Epithelial cell of umbilical artery (primary cell): ENCODE measurements around the gene PCDHGA9. TPM values are rescaled to one million over a fixed set of nuclear protein-coding genes. Genes with fewer than 3 reads are reported as not detected.

Experiments
- total RNA-seq: library from RNA; depleted of rRNA; stranded (reverse); fragments of >200 nt; gene quantifications from 2 replicates; pipeline ENCODE4 v1.2.3, GENCODE V29; 2014

The PCDHGA9 gene
- total RNA-seq, result 0.76 and 0.97 TPM in 2 replicates

DNA sequence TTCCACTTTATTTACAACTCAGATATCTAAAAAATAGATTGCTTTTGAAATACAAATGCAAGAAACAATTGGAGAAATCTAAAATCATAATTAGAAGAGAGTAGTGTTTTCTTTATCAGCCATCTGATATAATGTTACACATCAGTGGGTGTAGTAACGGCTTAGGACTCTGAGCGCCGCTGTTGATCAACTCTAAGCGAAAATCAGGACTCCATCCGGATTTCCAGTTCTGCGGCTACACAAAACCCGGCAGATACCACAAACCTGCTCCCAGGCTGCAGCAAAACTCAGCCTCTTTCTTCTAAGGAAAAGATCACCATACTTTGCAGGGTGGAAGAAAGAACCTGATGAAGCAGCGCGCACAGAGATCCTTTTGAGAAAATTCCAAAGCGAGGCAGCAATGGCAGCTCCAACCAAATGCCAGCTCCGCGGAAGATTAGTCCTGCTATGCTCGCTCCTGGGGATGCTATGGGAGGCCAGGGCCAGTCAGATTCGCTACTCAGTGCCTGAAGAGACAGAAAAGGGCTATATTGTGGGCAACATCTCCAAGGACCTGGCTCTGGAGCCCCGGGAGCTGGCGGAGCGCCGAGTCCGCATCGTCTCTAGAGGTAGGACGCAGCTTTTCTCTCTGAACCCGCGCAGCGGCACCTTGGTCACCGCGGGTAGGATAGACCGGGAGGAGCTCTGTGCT is at the start of gene PCDHGA9:
TSS of gene PCDHGA9 (plus strand) at position 226 of the 691 bp plus-strand sequence. CDS start at position 401, 175 bp downstream.

DNA sequence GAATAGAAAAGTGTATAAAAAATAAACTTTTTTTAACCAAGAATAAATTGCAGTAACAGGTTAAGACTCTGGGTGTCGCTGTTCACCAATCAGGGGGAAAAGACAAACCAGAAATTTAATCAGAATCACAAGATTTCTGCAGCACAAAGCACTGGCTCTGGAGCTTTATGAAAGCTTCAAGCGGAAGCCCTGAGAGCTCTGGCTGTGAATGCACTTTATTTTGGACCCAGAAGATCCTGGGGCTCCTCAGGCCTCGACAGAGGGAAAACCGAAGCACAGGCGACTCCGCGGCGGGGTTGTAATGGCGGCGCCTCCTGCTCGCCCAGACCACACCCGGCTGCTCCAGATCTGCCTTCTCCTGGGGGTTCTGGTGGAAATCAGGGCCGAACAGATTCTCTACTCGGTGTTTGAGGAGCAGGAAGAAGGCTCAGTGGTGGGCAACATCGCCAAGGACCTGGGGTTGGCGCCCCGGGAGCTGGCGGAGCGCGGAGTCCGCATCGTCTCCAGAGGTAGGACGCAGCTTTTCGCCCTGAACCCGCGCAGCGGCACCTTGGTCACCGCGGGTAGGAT is 47.6 kb upstream of the PCDHGA9 start, which contains the start of gene PCDHGA4:
TSS of gene PCDHGA4 (plus strand) at position 122 of the 570 bp plus-strand sequence. CDS start at position 209, 87 bp downstream.

DNA sequence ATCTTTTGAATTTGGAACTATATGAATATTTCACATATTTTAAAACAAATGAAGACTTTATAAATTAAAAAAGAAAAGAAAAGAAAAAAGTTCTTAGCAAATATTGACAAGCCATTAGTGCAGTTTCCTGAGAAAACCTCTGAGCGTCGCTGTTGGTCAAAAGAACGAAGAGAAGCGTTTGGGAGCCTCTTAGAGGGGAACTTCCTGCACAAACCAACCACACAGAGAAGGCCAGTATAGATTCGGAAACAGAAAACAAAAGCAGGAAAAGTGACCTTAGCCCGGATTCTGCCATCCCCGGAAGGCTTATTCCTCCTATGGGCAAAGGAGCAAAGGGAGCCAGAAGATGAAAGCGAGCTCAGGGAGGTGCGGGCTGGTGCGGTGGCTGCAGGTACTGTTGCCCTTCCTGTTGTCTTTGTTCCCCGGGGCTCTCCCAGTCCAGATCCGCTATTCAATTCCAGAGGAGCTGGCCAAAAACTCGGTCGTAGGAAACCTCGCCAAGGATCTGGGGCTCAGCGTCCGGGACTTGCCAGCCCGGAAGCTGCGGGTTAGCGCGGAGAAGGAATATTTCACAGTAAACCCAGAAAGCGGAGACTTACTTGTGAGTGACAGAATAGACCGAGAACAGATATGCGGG is 42.7 kb upstream of the PCDHGA9 start, which contains the start of gene PCDHGB2:
TSS of gene PCDHGB2 (plus strand) at position 205 of the 637 bp plus-strand sequence. CDS start at position 347, 142 bp downstream.

DNA sequence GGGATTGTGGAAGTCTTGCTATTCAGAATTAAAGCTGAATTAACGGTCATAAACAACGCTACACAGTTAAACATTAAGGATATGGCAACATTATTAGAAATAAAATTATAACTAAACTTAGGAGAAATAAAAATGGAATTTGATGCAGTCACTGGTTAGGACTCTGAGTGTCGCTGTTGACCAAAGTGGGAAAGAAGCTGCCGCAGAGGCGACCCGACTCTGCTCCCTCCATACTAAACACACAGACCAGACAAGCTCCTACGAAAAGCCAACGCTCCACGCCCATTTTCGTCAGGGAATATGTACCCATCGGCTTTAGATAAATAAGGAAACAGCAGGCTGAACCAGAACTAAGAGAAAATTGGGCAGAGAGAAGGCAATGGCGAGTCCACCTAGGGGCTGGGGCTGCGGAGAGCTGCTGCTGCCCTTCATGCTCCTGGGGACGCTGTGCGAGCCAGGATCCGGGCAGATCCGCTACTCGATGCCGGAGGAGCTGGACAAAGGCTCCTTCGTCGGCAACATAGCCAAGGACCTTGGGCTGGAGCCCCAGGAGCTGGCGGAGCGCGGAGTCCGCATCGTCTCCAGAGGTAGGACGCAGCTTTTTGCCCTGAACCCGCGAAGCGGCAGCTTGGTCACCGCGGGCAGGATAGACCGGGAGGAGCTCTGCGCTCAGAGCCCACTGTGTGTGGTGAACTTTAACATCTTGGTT is 38.5 kb upstream of the PCDHGA9 start, which contains the start of gene PCDHGA5:
TSS of gene PCDHGA5 (plus strand) at position 211 of the 709 bp plus-strand sequence. CDS start at position 380, 169 bp downstream.

DNA sequence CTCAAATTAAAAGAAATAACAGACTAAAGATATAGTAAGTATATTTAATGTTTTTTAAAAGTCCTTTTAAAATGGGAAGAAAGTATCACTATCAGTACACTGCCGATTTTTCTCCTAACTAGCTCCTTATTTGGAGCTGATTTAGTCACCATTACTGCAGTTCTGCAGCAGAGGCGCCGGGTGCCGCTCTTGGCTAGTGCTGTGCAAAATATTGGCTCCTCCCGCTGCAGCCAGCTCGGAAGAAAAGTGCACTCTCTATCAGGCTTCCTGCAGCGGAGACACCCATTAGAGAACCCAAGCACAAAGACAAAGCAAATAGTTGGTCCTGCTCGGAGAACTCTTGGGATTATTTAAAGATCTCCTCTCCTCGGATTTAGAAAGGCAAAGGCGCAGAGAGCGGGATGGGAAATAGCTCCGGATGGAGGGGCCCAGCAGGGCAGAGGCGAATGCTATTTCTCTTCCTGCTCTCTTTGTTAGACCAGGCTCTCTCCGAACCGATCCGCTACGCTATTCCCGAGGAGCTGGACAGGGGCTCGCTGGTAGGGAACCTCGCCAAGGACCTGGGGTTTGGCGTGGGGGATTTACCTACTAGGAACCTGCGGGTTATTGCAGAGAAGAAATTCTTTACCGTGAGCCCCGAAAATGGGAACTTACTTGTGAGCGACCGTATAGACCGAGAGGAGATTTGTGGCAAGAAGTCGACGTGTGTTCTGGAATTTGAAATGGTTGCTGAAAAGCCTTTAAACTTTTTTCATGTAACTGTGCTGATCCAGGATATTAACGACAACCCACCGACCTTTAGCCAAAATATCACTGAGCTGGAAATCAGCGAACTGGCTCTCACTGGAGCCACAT is 32.4 kb upstream of the PCDHGA9 start, which contains the start of gene PCDHGB3:
TSS of gene PCDHGB3 (plus strand) at position 249 of the 855 bp plus-strand sequence. CDS start at position 402, 153 bp downstream.

DNA sequence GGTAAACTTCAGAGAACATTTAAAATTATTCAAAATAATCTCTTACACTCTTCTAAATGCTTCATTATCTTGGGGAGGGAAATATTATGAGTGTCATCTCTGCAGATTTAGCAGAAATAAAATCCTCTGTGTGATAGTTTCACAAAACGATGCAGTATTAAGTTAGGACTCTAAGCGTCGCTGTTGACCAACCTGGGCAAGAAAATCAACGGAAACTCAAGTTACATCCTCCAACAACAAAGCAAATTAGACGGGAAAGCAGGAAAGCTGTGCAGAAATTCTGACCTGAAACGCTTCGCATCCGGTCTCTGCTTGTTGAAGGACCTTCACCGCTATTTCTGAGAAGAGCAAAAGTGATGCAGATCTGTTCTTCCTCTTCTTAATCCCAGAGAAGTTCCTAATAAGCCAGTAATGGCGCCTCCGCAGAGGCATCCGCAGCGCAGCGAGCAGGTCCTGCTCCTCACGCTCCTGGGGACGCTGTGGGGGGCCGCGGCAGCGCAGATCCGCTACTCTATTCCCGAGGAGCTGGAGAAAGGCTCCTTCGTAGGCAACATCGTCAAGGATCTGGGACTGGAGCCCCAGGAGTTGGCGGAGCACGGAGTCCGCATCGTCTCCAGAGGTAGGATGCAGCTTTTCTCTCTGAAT is 28.8 kb upstream of the PCDHGA9 start, which contains the start of gene PCDHGA6:
TSS of gene PCDHGA6 (plus strand) at position 219 of the 645 bp plus-strand sequence. CDS start at position 412, 193 bp downstream.

DNA sequence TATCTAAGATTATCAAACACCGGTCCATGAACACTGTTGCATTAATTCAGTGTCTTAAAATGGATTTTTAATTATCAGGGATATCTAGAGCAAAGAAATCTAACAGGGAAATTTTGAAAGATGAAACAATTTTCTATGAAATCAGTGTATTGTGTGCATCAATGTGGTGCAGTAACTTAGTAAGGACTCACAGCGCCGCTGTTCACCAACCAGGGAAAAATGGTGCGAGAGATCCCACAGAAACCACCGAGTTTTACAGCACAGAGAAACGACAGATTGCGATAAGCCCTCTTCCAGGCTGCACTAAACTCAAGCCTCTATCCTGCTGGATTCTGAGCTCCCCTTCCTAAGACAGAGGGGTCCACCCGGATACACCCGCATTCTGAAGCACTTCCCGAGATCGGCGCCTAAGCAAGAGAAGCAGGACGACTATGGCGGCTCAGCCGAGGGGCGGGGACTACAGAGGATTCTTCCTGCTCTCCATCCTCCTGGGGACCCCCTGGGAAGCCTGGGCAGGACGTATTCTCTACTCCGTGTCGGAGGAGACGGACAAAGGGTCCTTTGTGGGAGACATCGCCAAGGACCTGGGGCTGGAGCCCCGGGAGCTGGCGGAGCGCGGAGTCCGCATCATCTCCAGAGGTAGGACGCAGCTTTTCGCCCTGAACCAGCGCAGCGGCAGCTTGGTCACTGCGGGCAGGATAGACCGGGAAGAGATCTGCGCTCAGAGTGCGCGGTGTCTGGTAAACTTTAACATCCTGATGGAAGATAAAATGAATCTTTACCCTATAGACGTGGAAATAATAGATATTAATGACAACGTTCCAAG is 19.9 kb upstream of the PCDHGA9 start, which contains the start of gene PCDHGA7:
TSS of gene PCDHGA7 (plus strand) at position 274 of the 826 bp plus-strand sequence. CDS start at position 432, 158 bp downstream.

DNA sequence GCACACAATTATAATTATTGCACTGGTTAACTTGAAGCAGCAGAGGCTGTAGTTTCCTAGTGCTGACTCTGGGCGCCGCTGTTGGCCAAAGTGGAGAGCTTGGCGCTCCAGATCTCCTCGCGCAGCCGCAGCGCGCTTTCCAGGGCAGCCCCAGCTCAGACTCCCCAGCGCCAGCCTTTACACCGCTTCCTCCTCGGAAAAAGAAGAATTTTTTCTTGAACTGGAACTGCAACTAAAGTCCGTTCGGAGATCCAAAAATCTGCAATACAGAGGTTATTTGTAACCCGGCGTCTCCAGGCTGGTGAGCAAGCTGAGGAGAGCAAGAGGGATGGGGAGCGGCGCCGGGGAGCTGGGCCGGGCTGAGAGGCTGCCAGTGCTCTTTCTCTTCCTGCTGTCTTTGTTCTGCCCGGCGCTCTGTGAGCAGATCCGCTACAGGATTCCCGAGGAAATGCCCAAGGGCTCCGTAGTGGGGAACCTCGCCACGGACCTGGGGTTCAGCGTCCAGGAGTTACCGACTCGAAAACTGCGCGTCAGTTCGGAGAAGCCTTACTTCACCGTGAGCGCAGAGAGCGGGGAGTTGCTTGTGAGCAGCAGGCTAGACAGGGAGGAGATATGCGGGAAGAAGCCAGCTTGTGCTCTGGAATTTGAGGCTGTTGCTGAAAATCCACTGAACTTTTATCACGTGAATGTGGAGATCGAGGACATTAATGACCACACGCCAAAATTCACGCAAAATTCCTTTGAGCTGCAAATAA is 14.8 kb upstream of the PCDHGA9 start, which contains the start of gene PCDHGB4:
TSS of gene PCDHGB4 (plus strand) at position 142 of the 755 bp plus-strand sequence. CDS start at position 329, 187 bp downstream.

DNA sequence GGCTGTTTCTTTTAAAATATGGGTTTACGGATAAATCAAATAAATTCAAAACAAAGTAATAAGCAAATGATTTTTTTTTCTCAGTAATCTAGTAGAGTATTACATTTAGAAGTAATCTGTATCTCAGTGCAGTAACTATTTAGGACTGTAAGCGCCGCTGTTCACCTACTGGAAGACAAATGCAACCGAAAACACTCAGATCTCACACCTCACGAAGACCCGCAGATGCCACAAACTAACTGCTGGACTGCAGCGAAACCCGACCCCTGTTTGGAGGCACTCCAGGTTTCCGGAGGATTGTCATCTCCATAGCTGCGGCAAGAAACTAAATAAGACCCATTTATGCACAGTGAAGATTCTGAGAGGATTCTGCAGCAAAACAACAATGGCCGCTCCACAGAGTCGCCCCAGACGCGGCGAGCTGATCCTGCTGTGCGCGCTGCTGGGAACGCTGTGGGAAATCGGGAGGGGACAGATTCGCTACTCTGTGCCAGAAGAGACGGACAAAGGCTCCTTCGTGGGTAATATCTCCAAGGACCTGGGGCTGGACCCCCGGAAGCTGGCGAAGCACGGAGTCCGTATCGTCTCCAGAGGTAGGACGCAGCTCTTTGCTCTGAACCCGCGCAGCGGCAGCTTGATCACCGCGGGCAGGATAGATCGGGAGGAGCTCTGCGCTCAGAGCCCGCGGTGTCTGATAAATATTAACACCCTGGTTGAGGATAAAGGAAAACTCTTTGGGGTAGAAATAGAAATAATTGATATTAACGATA is 10.0 kb upstream of the PCDHGA9 start, which contains the start of gene PCDHGA8:
TSS of gene PCDHGA8 (plus strand) at position 205 of the 770 bp plus-strand sequence. CDS start at position 386, 181 bp downstream.

DNA sequence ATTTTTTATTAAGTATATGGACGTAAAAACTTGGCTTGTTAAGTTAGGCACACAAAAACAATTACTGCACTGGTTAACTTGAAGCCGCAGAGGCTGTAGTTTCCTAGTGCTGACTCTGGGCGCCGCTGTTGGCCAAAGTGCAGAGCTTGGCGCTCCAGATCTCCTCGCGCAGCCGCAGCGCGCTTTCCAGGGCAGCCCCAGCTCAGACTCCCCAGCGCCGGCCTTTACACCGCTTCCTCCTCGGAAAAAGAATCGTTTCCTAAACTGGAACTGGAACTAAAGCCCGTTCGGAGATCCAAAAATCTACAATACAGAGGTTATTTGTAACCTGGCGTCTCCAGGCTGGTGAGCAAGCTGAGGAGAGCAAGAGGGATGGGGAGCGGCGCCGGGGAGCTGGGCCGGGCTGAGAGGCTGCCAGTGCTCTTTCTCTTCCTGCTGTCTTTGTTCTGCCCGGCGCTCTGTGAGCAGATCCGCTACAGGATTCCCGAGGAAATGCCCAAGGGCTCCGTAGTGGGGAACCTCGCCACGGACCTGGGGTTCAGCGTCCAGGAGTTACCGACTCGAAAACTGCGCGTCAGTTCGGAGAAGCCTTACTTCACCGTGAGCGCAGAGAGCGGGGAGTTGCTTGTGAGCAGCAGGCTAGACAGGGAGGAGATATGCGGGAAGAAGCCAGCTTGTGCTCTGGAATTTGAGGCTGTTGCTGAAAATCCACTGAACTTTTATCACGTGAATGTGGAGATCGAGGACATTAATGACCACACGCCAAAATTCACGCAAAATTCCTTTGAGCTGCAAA is 4.6 kb upstream of the PCDHGA9 start, which contains the start of gene PCDHGB5:
TSS of gene PCDHGB5 (plus strand) at position 192 of the 796 bp plus-strand sequence. CDS start at position 373, 181 bp downstream.

DNA sequence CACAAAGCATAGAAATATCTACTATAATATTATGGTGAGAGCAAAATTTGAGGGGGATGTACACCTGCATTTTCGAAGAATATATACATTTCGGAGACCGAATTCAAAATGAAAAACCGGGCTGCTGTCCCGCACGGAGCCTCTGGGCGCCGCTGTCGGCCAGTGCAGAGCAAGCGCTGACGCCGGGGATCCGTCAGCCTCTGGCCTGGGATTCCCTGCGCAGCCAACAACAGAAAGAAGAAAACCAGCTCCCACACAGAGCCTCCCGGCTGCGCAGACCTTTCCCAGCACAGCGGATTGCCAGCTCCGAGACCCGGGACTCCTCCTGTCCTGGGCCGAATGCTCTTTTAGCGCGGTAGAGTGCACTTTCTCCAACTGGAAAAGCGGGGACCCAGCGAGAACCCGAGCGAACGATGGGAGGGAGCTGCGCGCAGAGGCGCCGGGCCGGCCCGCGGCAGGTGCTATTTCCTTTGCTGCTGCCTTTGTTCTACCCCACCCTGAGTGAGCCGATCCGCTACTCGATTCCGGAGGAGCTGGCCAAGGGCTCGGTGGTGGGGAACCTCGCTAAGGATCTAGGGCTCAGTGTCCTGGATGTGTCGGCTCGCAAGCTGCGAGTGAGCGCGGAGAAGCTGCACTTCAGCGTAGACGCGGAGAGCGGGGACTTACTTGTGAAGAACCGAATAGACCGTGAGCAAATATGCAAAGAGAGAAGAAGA is 5.4 kb downstream of the PCDHGA9 start, which contains the start of gene PCDHGB6:
TSS of gene PCDHGB6 (plus strand) at position 232 of the 716 bp plus-strand sequence. CDS start at position 414, 182 bp downstream.

DNA sequence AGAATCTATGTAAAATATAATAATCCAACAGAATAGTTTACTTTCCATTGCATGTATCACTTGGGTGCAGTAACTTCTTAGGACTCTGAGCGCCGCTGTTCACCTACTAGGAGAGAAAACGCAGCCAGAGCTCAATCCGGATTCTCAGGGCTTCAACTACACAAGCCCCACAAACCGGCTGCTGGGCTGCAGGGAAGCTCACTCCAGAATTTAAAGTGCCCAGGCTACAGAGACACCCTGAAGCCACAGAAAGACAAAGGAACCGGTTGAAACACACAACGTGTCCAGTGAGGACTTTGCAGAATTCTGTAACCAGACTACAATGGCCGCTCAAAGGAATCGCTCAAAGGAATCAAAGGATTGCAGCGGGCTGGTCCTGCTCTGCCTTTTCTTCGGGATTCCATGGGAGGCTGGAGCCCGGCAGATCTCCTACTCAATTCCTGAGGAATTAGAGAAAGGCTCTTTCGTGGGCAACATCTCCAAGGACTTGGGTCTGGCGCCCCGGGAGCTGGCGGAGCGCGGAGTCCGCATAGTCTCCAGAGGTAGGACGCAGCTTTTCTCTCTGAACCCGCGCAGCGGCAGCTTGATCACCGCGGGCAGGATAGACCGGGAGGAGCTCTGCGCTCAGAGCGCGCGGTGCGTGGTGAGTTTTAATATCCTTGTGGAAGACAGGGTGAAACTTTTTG is 10.4 kb downstream of the PCDHGA9 start, which contains the start of gene PCDHGA10:
TSS of gene PCDHGA10 (plus strand) at position 134 of the 686 bp plus-strand sequence. CDS start at position 323, 189 bp downstream.

DNA sequence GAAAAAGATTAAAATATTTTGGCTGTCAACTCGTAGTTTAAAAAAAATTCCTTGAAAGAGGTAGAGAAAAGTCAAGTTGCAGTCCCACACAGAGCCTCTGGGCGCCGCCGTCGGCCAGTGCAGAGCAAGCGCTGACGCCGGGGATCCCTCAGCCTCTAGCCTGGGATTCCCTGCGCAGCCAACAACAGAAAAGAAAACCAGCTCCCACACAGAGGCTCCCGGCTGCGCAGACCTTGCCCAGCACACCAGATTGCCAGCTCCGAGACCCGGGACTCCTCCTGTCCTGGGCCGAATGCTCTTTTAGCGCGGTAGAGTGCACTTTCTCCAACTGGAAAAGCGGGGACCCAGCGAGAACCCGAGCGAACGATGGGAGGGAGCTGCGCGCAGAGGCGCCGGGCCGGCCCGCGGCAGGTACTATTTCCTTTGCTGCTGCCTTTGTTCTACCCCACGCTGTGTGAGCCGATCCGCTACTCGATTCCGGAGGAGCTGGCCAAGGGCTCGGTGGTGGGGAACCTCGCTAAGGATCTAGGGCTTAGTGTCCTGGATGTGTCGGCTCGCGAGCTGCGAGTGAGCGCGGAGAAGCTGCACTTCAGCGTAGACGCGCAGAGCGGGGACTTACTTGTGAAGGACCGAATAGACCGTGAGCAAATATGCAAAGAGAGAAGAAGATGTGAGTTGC is 15.1 kb downstream of the PCDHGA9 start, which contains the start of gene PCDHGB7:
TSS of gene PCDHGB7 (plus strand) at position 184 of the 679 bp plus-strand sequence. CDS start at position 367, 183 bp downstream.

DNA sequence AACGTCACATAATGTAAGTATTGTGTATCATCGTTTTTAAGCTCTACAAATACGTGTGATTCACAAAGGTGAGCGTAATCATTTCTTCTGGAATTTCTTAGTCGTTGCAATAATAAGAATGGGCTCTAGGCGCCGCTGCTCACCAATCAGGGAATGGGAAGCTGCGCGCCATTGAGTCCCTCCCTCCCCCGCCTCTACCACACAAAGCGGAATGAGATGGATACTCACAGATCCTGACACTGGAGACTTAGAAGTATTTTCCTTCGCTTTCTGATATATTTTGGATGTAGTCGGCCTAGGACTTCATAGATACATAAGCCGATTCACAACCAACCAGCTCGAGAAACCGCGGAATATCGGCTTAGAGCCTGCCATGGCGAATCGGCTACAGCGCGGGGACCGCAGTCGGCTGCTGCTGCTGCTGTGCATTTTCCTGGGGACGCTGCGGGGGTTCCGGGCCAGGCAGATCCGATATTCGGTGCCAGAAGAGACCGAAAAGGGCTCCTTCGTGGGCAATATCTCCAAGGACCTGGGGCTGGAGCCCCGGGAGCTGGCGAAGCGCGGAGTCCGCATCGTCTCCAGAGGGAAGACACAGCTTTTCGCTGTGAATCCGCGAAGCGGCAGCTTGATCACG is 18.4 kb downstream of the PCDHGA9 start, which contains the start of gene PCDHGA11:
TSS of gene PCDHGA11 (plus strand) at position 197 of the 634 bp plus-strand sequence. CDS start at position 374, 177 bp downstream.

